Measurements from ENCODE around the gene SIGLEC12. TPM values are rescaled to one million over a fixed set of nuclear protein-coding genes. Genes with fewer than 3 reads are reported as not detected.
A peak's percentile ranks its signal among the peaks of the same experiment; 100 is the strongest.

The SIGLEC12 gene
- total and polyA plus RNA-seq, 2 donors (not counting 1 experiment from before 2014, with no cell fraction given): 0.24 TPM; not detected in 1

DNA sequence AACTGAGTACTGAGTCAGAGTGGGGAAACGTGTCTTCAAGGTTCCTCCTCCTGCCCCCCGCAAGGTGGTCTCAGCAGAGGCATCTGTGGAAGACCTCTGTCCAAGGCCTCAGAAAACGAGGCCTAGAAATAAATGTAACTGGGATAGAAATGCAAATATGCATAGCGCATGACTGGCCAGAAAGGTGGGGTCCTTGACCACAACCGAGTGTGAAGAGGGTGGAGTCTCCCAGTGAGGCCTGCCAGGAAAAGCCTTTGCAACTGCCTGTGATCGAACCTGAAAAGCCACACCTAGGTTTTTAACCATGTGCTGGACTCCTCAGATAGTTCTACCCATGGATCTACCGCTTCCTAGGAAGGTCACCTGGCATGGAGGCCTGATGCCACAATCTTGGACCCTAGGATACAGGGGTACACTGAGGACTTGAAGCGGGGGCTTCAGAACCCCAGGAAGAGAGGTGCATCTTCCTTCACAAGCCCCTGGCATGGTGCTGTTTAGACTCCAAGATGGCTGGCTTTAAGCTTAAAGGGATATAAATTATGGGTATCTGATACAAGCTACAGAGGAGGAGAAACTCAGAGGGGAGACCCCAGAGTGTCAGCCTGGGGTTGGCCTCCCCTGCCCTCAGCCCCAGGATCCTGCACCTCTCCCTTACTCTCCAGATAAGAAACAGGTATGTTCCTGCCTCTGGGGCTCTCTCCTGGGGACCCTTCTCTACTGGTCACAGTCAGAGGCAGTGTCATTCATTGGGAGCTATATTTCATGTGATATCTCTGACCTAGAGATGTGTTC lies 48.1 kb upstream of the SIGLEC12 start:
- ChIA-PET CTCF (interaction anchor here (0.8 to 8.0 kb wide), 5 partner anchors 15 to 108 kb away, joined by 3 to 41 read pairs (median 6); no protein-coding TSS in a partner anchor), POLR2A (interaction anchor here (1.0 kb wide), 1 partner anchor 132 kb away, joined by 3 read pairs; the partner anchor contains the start of gene SIGLEC10)
- H4K20me1 ChIP-seq (ENCODE audit: control insufficient read depth, insufficient read depth, low read length, poor library complexity, severe bottlenecking): no peaks in the 10 kb centered on the region
- H3K27me3 Mint-ChIP-seq: no peaks in the 10 kb centered on the region
- peaks cover 0 to 2% (median 0%) of the 10 kb centered on the region in 3 donors for H3K9me3 ChIP-seq (ENCODE audit: control extremely low read depth in 1 of 3, control insufficient read depth in 2 of 3, insufficient read depth in 1 of 3, low read length in 2 of 3)
- ATAC-seq (ENCODE audit: low read depth): peak; percentile 41
- peak overlapping the region; percentile 79 for H3K4me2 ChIP-seq (replicated peaks; ENCODE audit: low read depth, low read length, poor library complexity, severe bottlenecking)
- no peaks in the 10 kb centered on the region for H3K27me3 ChIP-seq (replicated peaks in 1 of 4; ENCODE audit: control extremely low read depth in 1 of 4, control insufficient read depth in 3 of 4, insufficient read depth in 4 of 4, low read length in 3 of 4)
- peak overlapping the region; percentile 97 for H3K27ac Mint-ChIP-seq
- no peaks in the 10 kb centered on the region for H3K9me3 Mint-ChIP-seq (ENCODE audit: insufficient read depth)
- TF ChIP-seq, protein P1, sequence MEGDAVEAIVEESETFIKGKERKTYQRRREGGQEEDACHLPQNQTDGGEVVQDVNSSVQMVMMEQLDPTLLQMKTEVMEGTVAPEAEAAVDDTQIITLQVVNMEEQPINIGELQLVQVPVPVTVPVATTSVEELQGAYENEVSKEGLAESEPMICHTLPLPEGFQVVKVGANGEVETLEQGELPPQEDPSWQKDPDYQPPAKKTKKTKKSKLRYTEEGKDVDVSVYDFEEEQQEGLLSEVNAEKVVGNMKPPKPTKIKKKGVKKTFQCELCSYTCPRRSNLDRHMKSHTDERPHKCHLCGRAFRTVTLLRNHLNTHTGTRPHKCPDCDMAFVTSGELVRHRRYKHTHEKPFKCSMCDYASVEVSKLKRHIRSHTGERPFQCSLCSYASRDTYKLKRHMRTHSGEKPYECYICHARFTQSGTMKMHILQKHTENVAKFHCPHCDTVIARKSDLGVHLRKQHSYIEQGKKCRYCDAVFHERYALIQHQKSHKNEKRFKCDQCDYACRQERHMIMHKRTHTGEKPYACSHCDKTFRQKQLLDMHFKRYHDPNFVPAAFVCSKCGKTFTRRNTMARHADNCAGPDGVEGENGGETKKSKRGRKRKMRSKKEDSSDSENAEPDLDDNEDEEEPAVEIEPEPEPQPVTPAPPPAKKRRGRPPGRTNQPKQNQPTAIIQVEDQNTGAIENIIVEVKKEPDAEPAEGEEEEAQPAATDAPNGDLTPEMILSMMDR (IDR thresholded peaks at IDR 0.05): no peak
- TF ChIP-seq EZH2 (IDR thresholded peaks at IDR 0.05; ENCODE audit: borderline replicate concordance, insufficient read depth, low read depth, low read length, poor library complexity, severe bottlenecking): no peak
- intact Hi-C loops (cut with micrococcal nuclease): loop anchor here (10.0 kb wide), 1 partner anchor 135 kb away; the partner anchor contains the start of gene SIGLEC10
- peak overlapping the region; percentile 95 for H3K4me3 Mint-ChIP-seq
- H3K27ac ChIP-seq (ENCODE audit: low read length in 2 of 2): peak overlapping the region; percentile 64 to 77
- H3K79me2 ChIP-seq (ENCODE audit: control insufficient read depth, insufficient read depth, low read length): peaks cover 50% of the 10 kb centered on the region
- WGBS (ENCODE audit: insufficient coverage): 33% methylated on average over 8 of the region's 8 CpGs
- H2AFZ ChIP-seq (ENCODE audit: insufficient read depth, low read depth, low read length, poor library complexity, severe bottlenecking): peak overlapping the region; percentile 1
- peak overlapping the region; percentile 55 to 87 (median 69) for H3K4me3 ChIP-seq (ENCODE audit: control extremely low read depth in 1 of 5, extremely low read depth in 1 of 5, insufficient read depth in 1 of 5, low read depth in 2 of 5, low read length in 4 of 5)
- peak overlapping the region; percentile 76 for H3K9ac ChIP-seq (ENCODE audit: low read length)
- H3K36me3 ChIP-seq (replicated peaks in 1 of 2; ENCODE audit: control extremely low read depth in 1 of 2, control insufficient read depth in 1 of 2, extremely low read depth in 1 of 2, insufficient read depth in 2 of 2, low read length in 1 of 2): peaks cover 0 to 5% of the 10 kb centered on the region in 2 experiments
- peaks cover 91% of the 10 kb centered on the region for H3K4me1 Mint-ChIP-seq
- peak; percentile 41 for DNase-seq
- H3K4me1 ChIP-seq (ENCODE audit: control insufficient read depth in 2 of 2, insufficient read depth in 2 of 2, low read length in 2 of 2): peaks cover 71 to 92% of the 10 kb centered on the region in 2 donors

DNA sequence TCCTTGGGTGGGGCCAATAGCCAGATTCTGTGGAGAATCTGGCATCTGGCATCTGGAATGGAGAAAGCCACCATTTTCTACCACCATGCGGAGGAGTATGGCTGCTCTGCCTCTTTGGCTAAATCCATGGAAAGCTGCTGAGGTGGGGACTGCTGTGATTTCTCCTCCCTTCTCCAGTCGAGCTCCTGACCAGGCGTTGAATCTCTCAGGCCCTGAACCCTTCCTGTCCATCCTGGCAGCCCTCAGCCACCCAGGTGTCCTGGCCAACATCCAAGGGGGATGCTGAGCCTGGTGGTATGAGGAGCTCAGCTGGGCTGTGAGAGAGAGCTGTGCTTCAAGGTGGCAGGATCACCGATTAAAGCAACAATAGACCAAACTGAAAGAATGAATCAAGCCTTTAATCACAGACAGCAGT lies 47.3 kb upstream of the SIGLEC12 start:
- CTCF ChIA-PET: interaction anchor here (0.9 to 8.0 kb wide), 7 partner anchors 16 to 151 kb away, joined by 3 to 41 read pairs (median 4); no protein-coding TSS in a partner anchor
- POLR2A ChIA-PET: no interaction called here
- peak overlapping the region; percentile 79 for H3K4me2 ChIP-seq (replicated peaks; ENCODE audit: low read depth, low read length, poor library complexity, severe bottlenecking)
- H3K4me3 Mint-ChIP-seq: peak overlapping the region; percentile 95
- no peak for TF ChIP-seq EZH2 (IDR thresholded peaks at IDR 0.05; ENCODE audit: borderline replicate concordance, insufficient read depth, low read depth, low read length, poor library complexity, severe bottlenecking)
- TF ChIP-seq, protein P1 (IDR thresholded peaks at IDR 0.05): no peak
- no peaks in the 10 kb centered on the region for H3K27me3 ChIP-seq (replicated peaks in 1 of 4; ENCODE audit: control extremely low read depth in 1 of 4, control insufficient read depth in 3 of 4, insufficient read depth in 4 of 4, low read length in 3 of 4)
- no peak overlapping the region for H2AFZ ChIP-seq (ENCODE audit: insufficient read depth, low read depth, low read length, poor library complexity, severe bottlenecking)
- DNase-seq (no peak), ATAC-seq (ENCODE audit: low read depth) (no peak)
- H3K4me3 ChIP-seq (ENCODE audit: control extremely low read depth in 1 of 5, extremely low read depth in 1 of 5, insufficient read depth in 1 of 5, low read depth in 2 of 5, low read length in 4 of 5): peak overlapping the region in 4 of 5 experiments; percentile 55 to 87 (median 74)
- peaks cover 67 to 92% of the 10 kb centered on the region in 2 donors for H3K4me1 ChIP-seq (ENCODE audit: control insufficient read depth in 2 of 2, insufficient read depth in 2 of 2, low read length in 2 of 2)
- no peaks in the 10 kb centered on the region for H3K36me3 ChIP-seq (replicated peaks in 1 of 2; ENCODE audit: control extremely low read depth in 1 of 2, control insufficient read depth in 1 of 2, extremely low read depth in 1 of 2, insufficient read depth in 2 of 2, low read length in 1 of 2)
- 75% methylated on average over 2 of the region's 4 CpGs for WGBS (ENCODE audit: insufficient coverage)
- no peaks in the 10 kb centered on the region for H3K9me3 Mint-ChIP-seq (ENCODE audit: insufficient read depth)
- intact Hi-C loops (cut with micrococcal nuclease): no loop called here
- peak overlapping the region; percentile 64 to 77 for H3K27ac ChIP-seq (ENCODE audit: low read length in 2 of 2)
- peaks cover 42% of the 10 kb centered on the region for H3K79me2 ChIP-seq (ENCODE audit: control insufficient read depth, insufficient read depth, low read length)
- peak overlapping the region; percentile 76 for H3K9ac ChIP-seq (ENCODE audit: low read length)
- H4K20me1 ChIP-seq (ENCODE audit: control insufficient read depth, insufficient read depth, low read length, poor library complexity, severe bottlenecking): no peaks in the 10 kb centered on the region
- peaks cover 0 to 4% (median 0%) of the 10 kb centered on the region in 3 donors for H3K9me3 ChIP-seq (ENCODE audit: control extremely low read depth in 1 of 3, control insufficient read depth in 2 of 3, insufficient read depth in 1 of 3, low read length in 2 of 3)
- peaks cover 92% of the 10 kb centered on the region for H3K4me1 Mint-ChIP-seq
- peak overlapping the region; percentile 97 for H3K27ac Mint-ChIP-seq
- no peaks in the 10 kb centered on the region for H3K27me3 Mint-ChIP-seq
